Prostate gland (tissue), 2 donors: Measurements from ENCODE around the gene F11.

Experiments
- POLR2A ChIP-seq: fragments of 450-650 bp; IDR thresholded peaks from one replicate; pipeline ENCODE4 v1.6.1; 2016; ENCODE audit warnings: antibody characterized with exemption, mild to moderate bottlenecking
- TF ChIP-seq, protein P1 (sequence below), 4 experiments: fragments of 200-600 bp in 2 of 4; fragments of 450-650 bp in 2 of 4; sonication (generic) in 2 of 4; IDR thresholded peaks; 1 replicate in 3 of 4; 2 replicates in 1 of 4; pipeline ENCODE4 v1.5.1; 2016 to 2019; ENCODE audit warnings: antibody characterized with exemption in 4 of 4, mild to moderate bottlenecking in 2 of 4, moderate library complexity in 2 of 4

DNA sequence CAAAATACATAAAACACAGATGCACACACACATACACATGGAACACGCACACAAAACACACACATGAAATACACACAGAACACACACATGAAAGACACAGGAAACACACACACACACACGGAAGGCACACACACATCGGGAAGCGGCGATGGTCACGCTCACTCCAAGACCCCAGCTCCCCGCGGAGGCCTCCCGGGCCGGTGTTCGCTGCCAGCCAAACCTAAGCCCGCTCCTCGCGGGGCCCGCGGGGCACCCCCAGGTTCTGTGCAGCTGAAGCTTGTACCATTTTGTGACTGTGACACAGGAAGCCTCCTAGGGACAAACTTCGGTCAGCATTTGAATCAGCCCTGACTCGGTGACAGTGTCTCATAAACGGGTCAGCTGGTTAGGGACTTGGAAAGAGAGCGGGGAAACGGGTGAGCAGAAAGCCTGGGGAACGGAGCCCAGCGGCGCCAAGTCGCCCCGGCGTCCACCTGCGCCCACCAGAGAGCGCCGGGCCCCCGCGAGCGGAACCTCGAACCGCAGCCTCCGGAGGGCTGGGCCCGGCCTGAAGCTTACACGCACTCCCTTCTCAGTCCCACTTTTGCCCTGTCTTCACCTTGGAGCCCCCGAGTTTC is 32.1 kb downstream of the F11 start:
- TF ChIP-seq, protein P1, sequence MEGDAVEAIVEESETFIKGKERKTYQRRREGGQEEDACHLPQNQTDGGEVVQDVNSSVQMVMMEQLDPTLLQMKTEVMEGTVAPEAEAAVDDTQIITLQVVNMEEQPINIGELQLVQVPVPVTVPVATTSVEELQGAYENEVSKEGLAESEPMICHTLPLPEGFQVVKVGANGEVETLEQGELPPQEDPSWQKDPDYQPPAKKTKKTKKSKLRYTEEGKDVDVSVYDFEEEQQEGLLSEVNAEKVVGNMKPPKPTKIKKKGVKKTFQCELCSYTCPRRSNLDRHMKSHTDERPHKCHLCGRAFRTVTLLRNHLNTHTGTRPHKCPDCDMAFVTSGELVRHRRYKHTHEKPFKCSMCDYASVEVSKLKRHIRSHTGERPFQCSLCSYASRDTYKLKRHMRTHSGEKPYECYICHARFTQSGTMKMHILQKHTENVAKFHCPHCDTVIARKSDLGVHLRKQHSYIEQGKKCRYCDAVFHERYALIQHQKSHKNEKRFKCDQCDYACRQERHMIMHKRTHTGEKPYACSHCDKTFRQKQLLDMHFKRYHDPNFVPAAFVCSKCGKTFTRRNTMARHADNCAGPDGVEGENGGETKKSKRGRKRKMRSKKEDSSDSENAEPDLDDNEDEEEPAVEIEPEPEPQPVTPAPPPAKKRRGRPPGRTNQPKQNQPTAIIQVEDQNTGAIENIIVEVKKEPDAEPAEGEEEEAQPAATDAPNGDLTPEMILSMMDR (IDR thresholded peaks at IDR 0.05): no peak
- no peak for TF ChIP-seq POLR2A
